Dedifferentiated amniotic fluid mesenchymal stem cell (primary cell): Measurements from ENCODE around the gene FBXW5.
A peak's percentile ranks its signal among the peaks of the same experiment; 100 is the strongest.

Experiments used
- DNase-seq: peaks from one replicate; pipeline ENCODE4 v3.0.0-alpha.2; 2016; ENCODE audit errors: extremely low spot score

FBXW5 gene

DNA sequence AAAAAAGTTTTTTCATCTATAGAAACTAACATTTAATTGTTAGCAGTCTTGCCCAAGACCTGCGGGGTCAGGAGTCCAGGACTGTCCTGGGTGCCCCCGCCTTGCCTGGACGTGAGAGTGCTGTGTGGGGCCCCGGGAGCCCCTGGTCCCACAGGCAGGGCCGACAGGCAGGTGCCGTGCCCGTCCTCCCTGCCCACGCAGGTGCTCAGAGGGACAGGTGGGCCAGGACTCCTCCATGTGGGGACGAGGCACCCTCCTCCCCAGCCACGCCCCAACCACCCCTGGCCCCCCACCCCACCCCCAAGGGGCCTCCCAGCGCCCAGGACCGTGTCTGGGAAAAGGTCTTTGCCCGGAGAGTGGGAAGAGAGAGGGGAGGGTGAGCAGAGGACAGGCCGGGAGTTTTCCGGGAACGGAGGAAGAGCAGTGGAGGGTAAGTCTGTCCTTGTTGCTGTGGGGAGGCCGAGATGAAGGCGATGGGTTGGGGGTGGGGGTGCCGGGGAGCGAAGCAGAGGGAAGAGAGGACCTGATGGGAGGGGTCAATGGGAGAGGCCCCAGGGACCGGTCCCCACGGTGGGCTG, 4.8 kb upstream of the FBXW5 start:
- DNase-seq = no peak

GRCh38 chr9:136947955-136948510, 3.5 kb upstream of the FBXW5 start:
- no peak for DNase-seq

DNA sequence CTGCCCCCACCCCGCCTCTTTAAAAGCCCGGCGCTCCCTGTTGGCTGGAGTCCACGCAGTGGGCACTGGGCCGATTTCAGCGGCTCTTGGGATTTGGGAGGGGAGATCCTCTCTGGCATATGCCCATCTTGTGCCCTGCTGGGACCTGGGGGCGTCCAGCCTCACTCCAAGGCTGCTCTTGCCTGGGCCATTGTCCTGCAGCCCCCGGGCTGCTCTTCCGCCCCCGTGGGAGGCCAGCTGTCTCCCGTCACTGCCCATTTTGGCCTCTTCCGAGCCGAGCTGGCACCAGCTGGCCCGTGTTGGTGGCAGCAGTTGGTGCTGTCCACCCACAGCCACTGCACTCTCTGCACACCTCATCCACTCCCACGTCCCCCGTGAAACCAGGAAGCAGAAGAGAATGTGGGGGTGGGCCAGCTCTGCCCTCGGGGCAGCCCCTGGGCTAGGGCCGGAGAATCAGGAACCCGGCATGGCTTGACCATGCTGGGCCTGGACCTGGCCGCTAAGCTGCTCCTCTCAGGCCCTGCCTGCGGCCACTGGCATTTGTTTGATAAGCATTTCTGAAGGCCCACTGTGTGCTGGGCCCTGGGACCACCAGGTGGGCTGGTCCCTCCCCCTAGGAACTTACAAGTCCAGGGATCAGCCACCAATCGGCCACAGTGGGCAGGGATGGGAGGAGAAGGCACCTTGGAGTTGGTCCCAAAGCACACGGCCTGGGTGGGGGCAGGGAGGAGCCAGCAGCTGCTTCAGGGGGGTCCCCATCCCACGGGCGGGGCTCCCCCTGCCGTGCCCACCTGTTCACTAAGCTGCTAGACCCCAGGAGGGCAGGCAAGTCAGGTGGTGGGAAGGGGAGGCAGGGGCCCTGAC, 2.7 kb upstream of the FBXW5 start:
- no peak for DNase-seq

GRCh38 chr9:136946228-136947027, 1.9 kb upstream of the FBXW5 start:
- DNase-seq = no peak

DNA sequence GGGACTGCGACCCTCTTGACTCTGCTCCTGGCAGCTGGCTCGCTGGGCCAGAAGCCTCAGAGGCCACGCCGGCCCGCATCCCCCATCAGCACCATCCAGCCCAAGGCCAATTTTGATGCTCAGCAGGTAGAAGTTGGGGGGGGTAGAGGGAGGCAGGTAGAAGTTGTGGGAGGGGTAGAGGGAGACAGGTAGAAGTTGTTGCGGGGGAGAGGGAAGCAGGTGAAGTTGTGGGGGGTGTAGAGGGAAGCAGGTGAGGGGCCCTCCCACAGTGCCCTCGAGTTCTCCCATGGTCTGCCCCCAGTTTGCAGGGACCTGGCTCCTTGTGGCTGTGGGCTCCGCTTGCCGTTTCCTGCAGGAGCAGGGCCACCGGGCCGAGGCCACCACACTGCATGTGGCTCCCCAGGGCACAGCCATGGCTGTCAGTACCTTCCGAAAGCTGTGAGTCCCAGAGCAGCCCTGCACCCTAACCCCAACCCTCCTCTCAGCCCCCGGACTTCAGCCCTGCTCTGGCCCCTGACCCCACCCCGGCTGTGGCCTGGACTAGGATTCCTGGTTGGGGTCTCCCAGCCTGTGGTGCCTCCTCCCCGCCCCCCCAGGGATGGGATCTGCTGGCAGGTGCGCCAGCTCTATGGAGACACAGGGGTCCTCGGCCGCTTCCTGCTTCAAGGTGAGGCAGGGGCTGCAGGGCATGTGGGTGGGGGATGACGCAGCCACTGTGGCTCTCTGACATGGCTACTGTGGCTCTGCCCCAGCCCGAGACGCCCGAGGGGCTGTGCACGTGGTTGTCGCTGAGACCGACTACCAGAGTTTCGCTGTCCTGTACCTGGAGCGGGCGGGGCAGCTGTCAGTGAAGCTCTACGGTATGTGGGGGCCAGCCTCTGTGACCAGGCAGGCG, 1.0 kb upstream of the FBXW5 start:
- no peak for DNase-seq

DNA sequence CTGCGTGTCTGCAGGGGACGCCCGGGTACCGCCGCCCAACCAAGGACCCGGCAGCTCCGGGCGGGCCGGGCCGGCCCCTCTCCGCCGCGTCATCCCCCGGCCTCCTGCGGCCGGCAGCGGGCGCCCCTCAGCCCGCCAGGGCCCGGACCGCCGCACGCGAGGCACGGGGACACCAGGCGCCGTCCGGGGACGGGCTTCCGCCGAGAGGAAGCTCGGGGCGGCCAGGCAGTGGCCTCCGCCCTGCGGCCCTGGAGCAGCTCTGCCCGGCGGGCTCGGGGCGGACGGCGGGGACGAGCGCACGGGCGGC, 373 bp downstream of the FBXW5 start:
- peak; percentile 40 for DNase-seq

DNA sequence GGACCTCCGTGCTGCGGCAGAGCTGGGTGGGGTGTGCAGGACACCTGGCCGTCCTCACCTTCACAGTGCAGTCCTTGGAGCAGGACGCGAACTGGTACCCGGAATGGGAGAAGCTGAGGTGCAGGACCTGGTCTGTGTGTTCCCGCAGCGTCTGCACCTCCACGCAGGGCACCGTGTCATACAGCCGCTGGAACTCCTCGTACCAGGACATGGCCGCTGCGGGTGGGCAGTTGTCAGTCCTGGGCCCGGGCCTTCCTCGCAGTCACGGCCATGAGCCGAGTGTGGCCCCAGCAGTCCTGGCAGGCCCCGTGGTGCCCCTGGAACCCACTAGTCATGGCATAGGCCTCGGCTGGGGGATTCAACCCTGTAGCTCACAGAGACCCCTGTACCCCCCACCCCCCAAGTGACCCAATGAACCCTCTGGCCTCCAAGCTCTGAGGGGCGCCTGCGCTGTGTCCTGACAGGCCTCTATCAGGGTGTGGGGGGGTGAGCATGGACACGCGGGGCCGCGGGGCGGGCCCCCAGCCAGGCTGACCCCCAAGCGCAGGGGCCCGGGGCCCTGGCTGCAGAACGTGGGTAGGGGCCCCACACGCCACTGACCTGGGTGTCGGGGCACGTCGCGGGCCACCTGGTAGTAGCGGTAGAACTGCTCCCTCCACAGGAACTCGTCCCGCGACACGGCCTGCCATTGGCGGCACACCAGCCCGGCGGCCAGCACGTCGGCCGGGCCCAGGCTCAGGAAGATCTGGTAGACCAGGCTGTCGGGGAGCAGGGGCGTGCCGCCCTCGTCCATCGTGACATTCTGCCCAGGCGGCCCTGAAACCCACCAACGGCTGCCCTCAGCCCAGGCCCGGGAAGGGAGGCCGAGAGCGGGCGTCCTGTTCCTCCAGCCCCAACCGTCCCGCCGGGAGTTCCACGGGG, 987 bp downstream of the FBXW5 start:
- no peak for DNase-seq

- DNase-seq = no peak
Measured at GRCh38 chr9:136942881-136943230, 1.7 kb downstream of the FBXW5 start.

DNA sequence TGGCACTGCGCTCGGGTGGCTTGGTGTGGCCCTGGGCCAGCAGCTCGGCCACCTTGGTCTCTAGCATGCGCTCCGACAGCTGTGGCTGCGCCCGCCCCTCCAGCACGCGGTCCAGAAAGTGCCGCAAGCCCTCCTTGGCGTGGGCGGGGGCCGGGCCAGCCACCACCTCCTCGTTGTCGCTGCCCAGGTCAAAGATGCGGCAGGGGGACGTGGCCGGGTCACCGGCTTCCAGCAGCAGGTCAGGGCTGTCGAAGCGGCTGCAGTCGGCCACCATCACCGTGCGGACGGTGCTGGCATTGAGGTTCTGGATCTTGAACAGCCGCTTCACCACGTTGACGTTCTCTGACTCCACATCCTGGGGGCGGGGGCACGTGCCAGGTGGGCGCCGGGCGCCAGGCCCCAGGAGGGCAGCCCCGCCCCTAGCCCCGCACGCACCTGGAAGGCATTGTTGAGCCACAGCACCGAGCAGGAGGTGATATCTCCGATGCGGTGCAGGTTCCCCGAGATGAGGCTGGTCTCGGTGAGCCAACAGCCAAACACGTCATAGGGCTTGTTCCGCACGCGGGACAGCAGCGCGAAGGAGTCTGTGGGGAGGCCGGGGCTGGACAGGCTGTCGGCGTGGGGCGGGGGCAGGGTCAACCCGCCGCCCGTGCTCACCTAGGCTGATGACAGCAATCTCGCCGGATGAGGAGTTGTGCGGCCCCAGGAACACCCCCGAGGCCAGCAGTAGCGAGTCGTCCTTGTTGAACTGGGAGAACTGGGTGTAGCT, 2.2 kb downstream of the FBXW5 start:
- DNase-seq = no peak

DNA sequence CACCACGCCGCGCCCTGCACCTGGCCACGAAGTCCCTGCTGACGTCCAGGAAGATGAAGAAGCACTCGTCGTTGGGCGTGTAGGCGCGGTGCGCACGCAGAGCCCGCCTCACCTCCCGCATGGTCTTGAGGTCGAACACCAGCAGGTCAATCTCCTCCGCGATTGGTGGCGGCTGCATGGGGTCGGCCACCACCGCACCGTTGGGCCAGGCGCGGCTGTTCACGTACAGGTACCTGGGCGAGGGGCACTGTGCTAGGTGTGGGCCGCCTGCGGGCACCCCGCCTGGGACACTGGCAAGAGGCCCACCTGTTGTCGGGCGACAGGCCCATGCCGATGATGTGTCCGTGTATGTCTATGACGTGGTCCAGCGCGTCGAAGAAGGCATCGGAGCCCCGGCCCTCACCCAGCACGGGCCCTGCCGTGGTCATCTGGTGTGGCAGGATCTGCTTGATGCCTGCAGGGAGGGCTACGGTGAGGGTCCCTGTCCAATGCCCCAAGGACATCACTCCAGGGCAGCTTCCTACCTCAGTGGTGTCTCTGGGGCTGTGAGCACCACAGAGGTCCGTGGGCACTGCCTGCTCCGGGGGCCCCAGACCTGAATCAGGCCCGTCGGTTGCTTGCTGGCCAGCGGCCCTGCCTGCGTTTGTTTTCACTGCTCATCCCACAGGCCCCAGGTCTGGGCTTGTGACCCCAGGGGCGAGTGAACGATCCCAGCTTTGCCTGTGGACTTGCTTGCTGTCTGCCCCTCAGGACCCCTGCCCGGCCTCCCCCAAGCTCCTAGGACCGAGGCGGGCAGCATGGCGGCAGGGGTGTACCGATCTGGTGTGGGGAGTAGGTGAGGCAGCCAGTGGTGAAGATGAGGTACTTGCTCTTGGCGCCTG, 3.1 kb downstream of the FBXW5 start:
- no peak for DNase-seq

DNA sequence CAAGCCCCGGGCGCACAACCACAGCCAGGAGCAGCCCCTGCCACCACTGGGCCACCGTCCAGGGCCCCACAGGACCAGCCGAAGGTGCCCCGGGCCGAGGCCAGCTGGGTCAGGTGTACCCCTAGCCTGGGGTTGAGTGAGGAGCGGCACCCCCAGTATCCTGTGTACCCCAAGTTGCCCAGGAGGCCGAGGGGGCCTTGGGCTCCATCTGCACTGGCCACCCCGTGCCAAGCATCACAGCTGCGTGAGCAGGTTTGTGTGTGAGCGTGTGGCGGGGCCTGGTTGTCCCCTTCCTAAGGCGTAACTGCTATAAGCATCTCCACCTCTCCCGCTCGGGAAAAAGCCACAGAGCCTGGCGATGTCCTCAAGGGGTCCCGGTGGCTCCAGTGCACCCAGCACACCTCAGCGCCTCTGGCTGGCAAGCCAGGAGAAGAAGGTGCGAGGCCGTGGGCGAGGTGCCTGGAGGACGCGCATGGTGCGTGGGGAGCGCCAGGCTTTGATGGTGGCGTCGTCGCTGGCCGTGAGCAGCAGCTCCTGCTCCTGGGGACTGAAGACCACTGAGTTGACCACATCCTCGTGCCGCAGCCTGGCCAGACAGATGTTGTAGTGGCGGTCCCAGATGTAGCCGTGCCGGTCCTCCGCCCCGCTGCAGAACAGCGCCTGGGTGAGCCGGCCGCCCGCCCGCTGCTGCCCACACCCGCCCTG, 3.9 kb downstream of the FBXW5 start:
- DNase-seq = no peak

DNA sequence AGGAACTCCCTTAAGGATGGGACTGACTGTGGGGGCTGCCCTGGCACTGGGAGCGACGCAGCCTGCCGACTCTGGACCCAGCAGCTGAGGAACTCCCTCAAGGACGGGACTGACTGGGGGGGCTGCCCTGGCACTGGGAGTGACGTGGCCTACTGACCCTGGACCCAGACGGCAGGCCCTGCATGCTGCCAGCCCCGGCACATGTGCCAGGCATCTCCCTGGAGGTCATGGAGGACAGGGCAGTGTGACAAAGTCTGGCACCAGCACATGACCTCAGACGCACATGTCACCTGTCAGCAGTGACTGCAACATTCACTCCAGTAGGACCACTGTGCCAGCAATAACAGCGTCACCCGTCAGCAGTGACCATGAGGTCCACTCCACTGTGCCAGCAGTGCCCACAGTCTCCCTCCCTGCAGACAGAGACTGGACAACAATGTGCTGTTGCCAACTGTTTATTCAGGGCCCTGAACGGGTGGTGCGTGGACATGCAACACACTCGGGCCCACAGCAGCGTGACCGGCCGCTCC, 4.5 kb downstream of the FBXW5 start:
- no peak for DNase-seq

- DNase-seq = no peak
Measured at GRCh38 chr9:136939431-136939995, 5.0 kb downstream of the FBXW5 start.

DNA sequence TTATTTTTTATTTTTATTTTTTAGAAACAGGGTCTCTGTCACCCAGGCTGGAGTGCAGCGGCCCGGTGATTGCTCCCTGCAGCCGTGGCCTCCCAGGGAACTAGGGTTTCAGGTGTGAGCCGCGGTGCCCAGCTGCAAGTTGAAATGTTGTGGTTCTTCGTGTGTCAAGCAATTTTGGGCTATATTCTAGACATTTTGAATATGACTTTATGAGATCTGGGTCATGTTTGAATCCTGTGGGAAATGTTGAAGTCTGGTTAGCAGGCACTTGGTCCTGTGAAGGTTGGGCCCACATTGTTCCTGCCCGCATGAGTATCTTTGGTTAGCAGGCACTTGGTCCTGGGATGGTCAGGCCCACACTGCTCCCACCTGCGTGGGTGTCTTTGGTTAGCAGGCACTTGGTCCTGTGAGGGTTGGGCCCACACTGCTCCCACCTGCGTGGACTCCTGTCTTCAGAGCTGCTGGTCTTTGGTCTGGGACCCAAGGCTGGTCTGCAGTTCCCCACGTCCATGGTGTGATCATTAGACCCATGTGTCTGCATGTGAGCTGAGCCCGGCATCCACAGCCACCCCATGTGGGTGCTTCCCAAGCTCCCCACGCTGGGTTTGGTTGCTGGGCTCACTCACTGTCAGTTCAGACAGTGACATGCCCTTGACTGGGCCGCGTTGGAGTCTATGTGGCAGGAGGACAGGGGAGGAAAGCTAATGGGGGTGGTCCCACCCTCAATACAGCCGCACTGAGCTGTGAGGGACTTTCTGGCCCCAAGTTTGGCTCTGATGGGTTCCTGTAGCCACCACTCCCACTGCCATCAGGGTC, 7.1 kb downstream of the FBXW5 start:
- DNase-seq = no peak

- DNase-seq = no peak
Measured at GRCh38 chr9:136936645-136937170, 7.8 kb downstream of the FBXW5 start.

- DNase-seq = no peak
Measured at GRCh38 chr9:136935651-136936050, 8.9 kb downstream of the FBXW5 start.
